CD4-positive, alpha-beta T cell treated with Interleukin-17A for 4 hours (primary cell): Measurements from ENCODE around the gene MAPK6.
"Not testable (repeated sequence)": the region's sequence is repeated elsewhere in the genome, so short reads cannot be mapped to it uniquely, and the experiment has no call there.

Experiments
- DNase-seq: peaks from one replicate; pipeline ENCODE4 v3.0.0-alpha.2; 2020; ENCODE audit warnings: mixed read lengths

MAPK6 gene

GRCh38 chr15:52050416-52050815 is 31.4 kb downstream of the MAPK6 start:
- no peak for DNase-seq

GRCh38 chr15:52052066-52052935 is 33.3 kb downstream of the MAPK6 start:
- no peak for DNase-seq

GRCh38 chr15:52054381-52054780 is 35.4 kb downstream of the MAPK6 start:
- DNase-seq: no peak

GRCh38 chr15:52054858-52055257 is 35.8 kb downstream of the MAPK6 start:
- not testable (repeated sequence) for DNase-seq

GRCh38 chr15:52056001-52056400 is 37.0 kb downstream of the MAPK6 start:
- no peak for DNase-seq

GRCh38 chr15:52056496-52056895 is 37.5 kb downstream of the MAPK6 start:
- DNase-seq: no peak

- no peak for DNase-seq
These were observed 39.0 kb downstream of the MAPK6 start for GRCh38 chr15:52057996-52058395.

GRCh38 chr15:52060501-52060900 is 41.5 kb downstream of the MAPK6 start:
- DNase-seq: no peak

- DNase-seq: no peak
These were observed 48.0 kb downstream of the MAPK6 start for GRCh38 chr15:52066842-52067544.

GRCh38 chr15:52067545-52067926 is 48.5 kb downstream of the MAPK6 start:
- no peak for DNase-seq

- no peak for DNase-seq
These were observed 49.1 kb downstream of the MAPK6 start for GRCh38 chr15:52068004-52068615.

GRCh38 chr15:52069559-52069958 is 50.5 kb downstream of the MAPK6 start:
- no peak for DNase-seq

- DNase-seq: no peak
These were observed 52.6 kb downstream of the MAPK6 start for GRCh38 chr15:52071570-52071969.

- no peak for DNase-seq
These were observed 58.1 kb downstream of the MAPK6 start for GRCh38 chr15:52076889-52077781.

GRCh38 chr15:52078197-52078875 is 59.3 kb downstream of the MAPK6 start:
- DNase-seq: no peak

GRCh38 chr15:52078876-52079700 is 60.1 kb downstream of the MAPK6 start:
- peak; percentile 93 for DNase-seq

GRCh38 chr15:52080031-52080430 is 61.0 kb downstream of the MAPK6 start:
- DNase-seq: no peak

GRCh38 chr15:52080706-52081392 is 61.8 kb downstream of the MAPK6 start:
- no peak for DNase-seq

- DNase-seq: no peak
These were observed 63.4 kb downstream of the MAPK6 start for GRCh38 chr15:52082197-52083036.

- not testable (repeated sequence) for DNase-seq
These were observed 64.0 kb downstream of the MAPK6 start for GRCh38 chr15:52083037-52083359.
